ENCODE measurements around the gene KCTD5.

KCTD5 gene

GRCh38 chr16:2706611-2707311 lies 24.4 kb downstream of the KCTD5 start:
- no peaks in the 10 kb centered on the region for H3K4me1 ChIP-seq (ENCODE audit: insufficient read depth, low read length)
- peaks cover 36% of the 10 kb centered on the region for H3K36me3 ChIP-seq (ENCODE audit: insufficient read depth, low read length)
- no peaks in the 10 kb centered on the region for H3K27me3 ChIP-seq (ENCODE audit: insufficient read depth, low read length)
- H3K4me3 ChIP-seq (ENCODE audit: low read length): no peak overlapping the region
- WGBS: 96% methylated on average over 22 of the region's 22 CpGs
- H3K9me3 ChIP-seq (ENCODE audit: insufficient read depth, low read depth, low read length): no peaks in the 10 kb centered on the region
- H3K9ac ChIP-seq (ENCODE audit: low read depth, low read length): no peak overlapping the region
- no peak overlapping the region for H3K27ac ChIP-seq (ENCODE audit: low read depth, low read length)

DNA sequence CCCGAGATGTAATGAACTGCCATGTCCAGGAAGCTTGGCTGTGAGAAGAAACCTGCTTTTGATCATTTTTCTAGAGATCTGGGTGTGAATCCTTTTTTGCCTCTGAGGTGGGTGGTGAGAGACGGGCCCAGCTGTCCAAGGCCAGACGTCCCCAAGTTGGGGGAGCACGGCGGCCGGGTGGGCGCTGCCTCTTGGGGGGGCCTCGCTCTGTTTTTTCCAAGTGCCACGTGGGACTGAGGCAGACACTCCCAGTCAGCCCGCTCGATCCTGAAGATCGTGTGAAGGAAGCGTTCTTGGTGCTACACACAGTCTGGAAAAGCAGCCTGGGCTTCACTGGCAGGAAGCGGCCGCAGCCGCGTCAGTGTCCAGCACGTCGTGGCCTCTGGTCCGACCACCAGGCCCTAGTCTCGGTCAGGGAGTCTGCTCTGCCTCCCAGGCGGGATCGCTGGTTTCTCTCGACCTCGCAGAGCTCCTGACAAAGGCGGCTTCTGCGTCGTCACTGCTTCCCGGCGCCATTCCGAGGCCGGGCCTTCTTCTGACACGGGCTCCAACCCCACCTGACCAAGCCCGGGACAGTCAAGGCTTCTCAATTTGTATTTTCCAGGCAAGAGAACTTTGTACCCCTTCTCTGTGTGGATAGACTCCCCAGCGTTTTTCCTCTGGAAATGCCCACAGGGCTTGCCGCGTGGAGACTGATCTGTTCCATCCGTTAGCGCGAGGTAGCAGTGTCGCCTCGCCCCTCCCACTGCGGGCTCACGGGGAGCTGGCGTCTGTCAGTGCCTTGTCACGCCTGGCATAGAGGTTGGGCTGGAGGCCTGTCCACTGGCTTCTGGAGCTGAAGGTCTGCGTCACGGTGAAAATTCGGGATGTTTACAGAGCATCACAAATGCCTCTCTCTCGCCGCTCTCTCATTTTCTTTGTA lies 25.3 kb downstream of the KCTD5 start:
- Histone ChIP-seq H3K4me3 (ENCODE audit: low read length) (no peak overlapping the region), H3K9me3 (ENCODE audit: insufficient read depth, low read depth, low read length) (no peaks in the 10 kb centered on the region), H3K27me3 (ENCODE audit: insufficient read depth, low read length) (no peaks in the 10 kb centered on the region), H3K9ac (ENCODE audit: low read depth, low read length) (no peak overlapping the region), H3K4me1 (ENCODE audit: insufficient read depth, low read length) (no peaks in the 10 kb centered on the region), H3K27ac (ENCODE audit: low read depth, low read length) (no peak overlapping the region), H3K36me3 (ENCODE audit: insufficient read depth, low read length) (peaks cover 29% of the 10 kb centered on the region)
- WGBS: 95% methylated on average over 51 of the region's 51 CpGs

DNA sequence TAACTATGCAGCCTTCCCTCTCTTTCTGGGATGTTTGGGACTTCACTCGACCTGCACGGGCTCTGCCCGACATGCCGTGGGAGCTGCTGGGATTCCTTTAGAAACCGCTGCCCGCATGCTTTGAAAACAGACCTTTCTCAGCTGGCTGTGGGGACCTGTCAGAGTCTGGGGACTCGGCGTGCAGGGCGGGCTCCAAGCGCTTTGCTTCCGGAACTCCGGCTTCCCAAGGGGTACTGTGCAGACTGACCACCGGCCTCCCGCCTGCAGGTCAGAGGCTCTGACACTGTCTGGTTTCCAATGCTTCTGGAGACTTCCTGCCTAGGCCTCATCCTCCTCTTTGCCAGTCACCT lies 25.9 kb downstream of the KCTD5 start:
- H3K27me3 ChIP-seq (ENCODE audit: insufficient read depth, low read length): no peaks in the 10 kb centered on the region
- 97% methylated on average over 14 of the region's 14 CpGs for WGBS

DNA sequence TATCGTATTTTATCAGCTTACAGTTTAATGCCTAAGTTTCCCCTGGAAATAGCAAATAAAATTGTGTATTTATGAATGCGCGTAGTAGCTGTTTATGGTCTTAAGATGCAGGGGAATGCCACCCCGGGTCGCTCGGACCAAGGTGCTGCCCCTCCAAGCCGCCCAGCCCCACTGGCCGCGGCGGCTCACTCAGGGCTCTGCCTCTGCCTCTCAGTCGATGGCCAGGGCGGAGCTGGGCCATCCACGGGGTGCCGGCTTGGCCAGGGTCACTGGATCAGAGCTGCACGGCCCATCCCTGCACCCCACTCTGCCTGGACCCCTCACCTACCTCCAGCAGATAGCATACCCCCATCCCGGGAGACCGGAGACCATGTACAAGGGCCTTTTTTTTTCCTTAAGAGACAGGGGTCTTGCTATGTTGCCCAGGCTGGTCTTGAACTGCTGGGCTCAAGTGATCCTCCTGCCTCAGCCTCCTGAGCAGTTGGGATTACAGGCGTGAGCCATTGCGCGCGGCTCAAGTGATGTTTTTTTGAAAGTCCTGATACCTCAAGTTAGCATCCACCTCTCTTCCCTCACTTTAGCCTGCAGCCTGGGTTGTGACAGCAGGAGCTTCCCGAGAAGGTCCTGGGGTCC lies 26.7 kb downstream of the KCTD5 start:
- Histone ChIP-seq H3K27me3 (ENCODE audit: insufficient read depth, low read length) (no peaks in the 10 kb centered on the region), H3K9me3 (ENCODE audit: insufficient read depth, low read depth, low read length) (no peaks in the 10 kb centered on the region), H3K27ac (ENCODE audit: low read depth, low read length) (no peak overlapping the region), H3K36me3 (ENCODE audit: insufficient read depth, low read length) (peaks cover 27% of the 10 kb centered on the region), H3K4me3 (ENCODE audit: low read length) (no peak overlapping the region), H3K9ac (ENCODE audit: low read depth, low read length) (no peak overlapping the region), H3K4me1 (ENCODE audit: insufficient read depth, low read length) (no peaks in the 10 kb centered on the region)
- WGBS: 95% methylated on average over 22 of the region's 22 CpGs

More for the DNA sequence above, 25.9 kb downstream of the KCTD5 start:
- H3K4me1 ChIP-seq (ENCODE audit: insufficient read depth, low read length): no peaks in the 10 kb centered on the region
- no peak overlapping the region for H3K27ac ChIP-seq (ENCODE audit: low read depth, low read length)
- H3K36me3 ChIP-seq (ENCODE audit: insufficient read depth, low read length): peaks cover 27% of the 10 kb centered on the region
- H3K4me3 ChIP-seq (ENCODE audit: low read length): no peak overlapping the region
- H3K9ac ChIP-seq (ENCODE audit: low read depth, low read length): no peak overlapping the region
- H3K9me3 ChIP-seq (ENCODE audit: insufficient read depth, low read depth, low read length): no peaks in the 10 kb centered on the region

DNA sequence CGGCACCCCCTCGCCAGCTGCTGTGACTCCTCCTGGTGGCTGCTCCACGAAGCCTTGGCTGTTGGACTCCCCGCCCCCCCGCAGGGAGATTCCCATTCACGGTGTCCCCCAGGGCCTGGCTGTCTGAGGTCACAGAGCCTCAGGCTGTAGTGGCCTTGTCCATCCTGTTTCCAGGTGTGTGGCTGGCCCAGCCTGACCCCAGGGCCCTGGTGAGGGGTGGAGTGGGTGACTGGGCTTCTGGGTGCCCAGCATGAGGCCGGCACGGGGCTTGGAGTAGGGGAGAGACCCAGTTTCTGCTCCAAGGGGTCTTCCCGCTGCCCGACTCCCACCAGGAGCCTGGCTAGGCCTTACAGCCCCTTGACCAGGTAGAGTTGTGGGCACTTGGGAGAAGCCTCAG lies 27.3 kb downstream of the KCTD5 start:
- H3K9me3 ChIP-seq (ENCODE audit: insufficient read depth, low read depth, low read length): no peaks in the 10 kb centered on the region
- peaks cover 26% of the 10 kb centered on the region for H3K36me3 ChIP-seq (ENCODE audit: insufficient read depth, low read length)
- H3K4me1 ChIP-seq (ENCODE audit: insufficient read depth, low read length): no peaks in the 10 kb centered on the region
- no peak overlapping the region for H3K27ac ChIP-seq (ENCODE audit: low read depth, low read length)
- no peaks in the 10 kb centered on the region for H3K27me3 ChIP-seq (ENCODE audit: insufficient read depth, low read length)
- H3K4me3 ChIP-seq (ENCODE audit: low read length): no peak overlapping the region
- H3K9ac ChIP-seq (ENCODE audit: low read depth, low read length): no peak overlapping the region
- WGBS: 95% methylated on average over 10 of the region's 10 CpGs

- Histone ChIP-seq H3K9ac (ENCODE audit: low read depth, low read length) (no peak overlapping the region), H3K9me3 (ENCODE audit: insufficient read depth, low read depth, low read length) (no peaks in the 10 kb centered on the region), H3K27me3 (ENCODE audit: insufficient read depth, low read length) (no peaks in the 10 kb centered on the region), H3K4me3 (ENCODE audit: low read length) (no peak overlapping the region), H3K27ac (ENCODE audit: low read depth, low read length) (no peak overlapping the region), H3K4me1 (ENCODE audit: insufficient read depth, low read length) (no peaks in the 10 kb centered on the region), H3K36me3 (ENCODE audit: insufficient read depth, low read length) (peaks cover 20% of the 10 kb centered on the region)
- WGBS: 94% methylated on average over 20 of the region's 20 CpGs
These were observed 27.8 kb downstream of the KCTD5 start for GRCh38 chr16:2710021-2710710.

DNA sequence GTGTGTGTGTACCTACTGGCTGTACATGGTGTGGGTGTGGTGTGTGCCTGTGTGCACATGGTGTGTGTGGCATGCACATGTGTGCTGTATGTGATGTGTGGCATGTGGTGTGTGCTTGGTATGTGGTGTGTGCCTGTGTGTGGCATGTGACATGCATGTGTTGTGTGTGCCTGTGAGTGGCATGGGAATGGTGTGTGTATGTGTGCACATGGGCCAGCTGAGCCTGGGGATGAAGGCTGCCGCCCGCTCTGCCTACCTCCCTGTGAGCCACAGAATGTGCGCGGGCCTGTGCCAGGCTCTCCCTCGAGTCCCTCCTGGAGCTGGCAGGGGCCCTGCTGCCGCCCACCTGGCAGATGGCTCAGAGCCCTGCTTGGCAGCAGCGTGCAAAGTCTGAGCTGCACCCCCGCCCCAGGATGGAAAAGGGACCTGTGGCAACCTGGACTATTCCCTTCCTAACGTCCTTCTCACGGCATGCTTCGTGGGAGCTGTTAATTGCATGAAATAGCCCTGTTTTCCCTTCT lies 28.4 kb downstream of the KCTD5 start:
- Histone ChIP-seq H3K9ac (ENCODE audit: low read depth, low read length) (no peak overlapping the region), H3K36me3 (ENCODE audit: insufficient read depth, low read length) (peaks cover 18% of the 10 kb centered on the region), H3K27me3 (ENCODE audit: insufficient read depth, low read length) (no peaks in the 10 kb centered on the region), H3K27ac (ENCODE audit: low read depth, low read length) (no peak overlapping the region), H3K9me3 (ENCODE audit: insufficient read depth, low read depth, low read length) (no peaks in the 10 kb centered on the region), H3K4me1 (ENCODE audit: insufficient read depth, low read length) (no peaks in the 10 kb centered on the region), H3K4me3 (ENCODE audit: low read length) (no peak overlapping the region)
- 89% methylated on average over 11 of the region's 11 CpGs for WGBS

GRCh38 chr16:2711370-2712062 lies 29.2 kb downstream of the KCTD5 start:
- H3K9me3 ChIP-seq (ENCODE audit: insufficient read depth, low read depth, low read length): no peaks in the 10 kb centered on the region

GRCh38 chr16:2712063-2712441 lies 29.7 kb downstream of the KCTD5 start:
- Histone ChIP-seq H3K36me3 (ENCODE audit: insufficient read depth, low read length) (peaks cover 16% of the 10 kb centered on the region), H3K9ac (ENCODE audit: low read depth, low read length) (no peak overlapping the region), H3K9me3 (ENCODE audit: insufficient read depth, low read depth, low read length) (no peaks in the 10 kb centered on the region), H3K4me3 (ENCODE audit: low read length) (no peak overlapping the region), H3K4me1 (ENCODE audit: insufficient read depth, low read length) (no peaks in the 10 kb centered on the region), H3K27ac (ENCODE audit: low read depth, low read length) (no peak overlapping the region), H3K27me3 (ENCODE audit: insufficient read depth, low read length) (no peaks in the 10 kb centered on the region)
- WGBS: 86% methylated on average over 14 of the region's 14 CpGs

More at GRCh38 chr16:2711370-2712062, 29.2 kb downstream of the KCTD5 start:
- Histone ChIP-seq H3K36me3 (ENCODE audit: insufficient read depth, low read length) (peaks cover 18% of the 10 kb centered on the region), H3K4me1 (ENCODE audit: insufficient read depth, low read length) (no peaks in the 10 kb centered on the region), H3K4me3 (ENCODE audit: low read length) (no peak overlapping the region), H3K27me3 (ENCODE audit: insufficient read depth, low read length) (no peaks in the 10 kb centered on the region), H3K9ac (ENCODE audit: low read depth, low read length) (no peak overlapping the region), H3K27ac (ENCODE audit: low read depth, low read length) (no peak overlapping the region)
- 86% methylated on average over 22 of the region's 22 CpGs for WGBS

GRCh38 chr16:2712546-2712945 lies 30.2 kb downstream of the KCTD5 start:
- H3K4me3 ChIP-seq (ENCODE audit: low read length): no peak overlapping the region
- no peaks in the 10 kb centered on the region for H3K9me3 ChIP-seq (ENCODE audit: insufficient read depth, low read depth, low read length)
- WGBS: 83% methylated on average over 21 of the region's 21 CpGs
- H3K36me3 ChIP-seq (ENCODE audit: insufficient read depth, low read length): peaks cover 11% of the 10 kb centered on the region
- H3K27ac ChIP-seq (ENCODE audit: low read depth, low read length): no peak overlapping the region
- H3K9ac ChIP-seq (ENCODE audit: low read depth, low read length): no peak overlapping the region
- H3K27me3 ChIP-seq (ENCODE audit: insufficient read depth, low read length): no peaks in the 10 kb centered on the region
- no peaks in the 10 kb centered on the region for H3K4me1 ChIP-seq (ENCODE audit: insufficient read depth, low read length)
